HepG2 (cell line): ENCODE results near the gene MYOM1. TPM values are rescaled to one million over a fixed set of nuclear protein-coding genes. Genes with fewer than 3 reads are reported as not detected.

Source experiments
- ATF4 ChIP-seq, 2 experiments: fragments of 450-650 bp in 1 of 2; sonication (generic) in 1 of 2; formaldehyde crosslinking; IDR thresholded peaks; 2 replicates each; pipeline versions ENCODE4 v1.5.0 to v1.8.0; 2020 to 2022; ENCODE audit warnings: mild to moderate bottlenecking in 1 of 2, missing genetic modification reagents in 1 of 2
- DRAP1 ChIP-seq: IDR thresholded peaks from 2 replicates; pipeline ENCODE4 v1.6.1; 2016; ENCODE audit warnings: missing genetic modification reagents, missing compliant biosample characterization
- XRCC5 ChIP-seq: fragments of 200-400 bp; formaldehyde crosslinking; optimal IDR thresholded peaks from 2 replicates; pipeline ENCODE3; 2017; ENCODE audit warnings: mild to moderate bottlenecking, low read length
- polyA plus RNA-seq, 8 experiments: library from polyadenylated mRNA; depleted of rRNA in 3 of 8; stranded (reverse) in 7 of 8; unstranded in 1 of 8; fragments of >200 nt; fragmentation: Illumina TruSeq in 4 of 8; extraction: Trizol in 4 of 8; gene quantifications; 2 replicates each; pipeline versions ENCODE4 v1.2.1 to v1.2.3, GENCODE V29; 2011 to 2016; ENCODE audit warnings: low read depth in 4 of 8, missing spikeins in 1 of 8, mixed read lengths in 1 of 8; ENCODE audit not compliant: insufficient read depth in 1 of 8
- total RNA-seq, 5 experiments: library from RNA; depleted of rRNA; stranded (reverse); fragments of >200 nt; fragmentation: Illumina TruSeq; extraction: Trizol; gene quantifications; 2 replicates each; pipeline ENCODE4 v1.2.3, GENCODE V29; 2016; ENCODE audit warnings: low read depth in 1 of 5
- TF ChIP-seq, protein P1 (sequence below): sonication (generic); formaldehyde crosslinking; IDR thresholded peaks from 2 replicates; pipeline ENCODE4 v1.5.1; 2020; ENCODE audit warnings: mild to moderate bottlenecking, missing genetic modification reagents, moderate library complexity

The MYOM1 gene
- total and polyA plus RNA-seq, 2 of the 13 experiments (the other 11 are each of a cell fraction or from before 2014, with no cell fraction given): 0.46 to 0.98 TPM

GRCh38 chr18:3119401-3120341 is 100.1 kb downstream of the MYOM1 start (continued):
- TF ChIP-seq, protein P1, sequence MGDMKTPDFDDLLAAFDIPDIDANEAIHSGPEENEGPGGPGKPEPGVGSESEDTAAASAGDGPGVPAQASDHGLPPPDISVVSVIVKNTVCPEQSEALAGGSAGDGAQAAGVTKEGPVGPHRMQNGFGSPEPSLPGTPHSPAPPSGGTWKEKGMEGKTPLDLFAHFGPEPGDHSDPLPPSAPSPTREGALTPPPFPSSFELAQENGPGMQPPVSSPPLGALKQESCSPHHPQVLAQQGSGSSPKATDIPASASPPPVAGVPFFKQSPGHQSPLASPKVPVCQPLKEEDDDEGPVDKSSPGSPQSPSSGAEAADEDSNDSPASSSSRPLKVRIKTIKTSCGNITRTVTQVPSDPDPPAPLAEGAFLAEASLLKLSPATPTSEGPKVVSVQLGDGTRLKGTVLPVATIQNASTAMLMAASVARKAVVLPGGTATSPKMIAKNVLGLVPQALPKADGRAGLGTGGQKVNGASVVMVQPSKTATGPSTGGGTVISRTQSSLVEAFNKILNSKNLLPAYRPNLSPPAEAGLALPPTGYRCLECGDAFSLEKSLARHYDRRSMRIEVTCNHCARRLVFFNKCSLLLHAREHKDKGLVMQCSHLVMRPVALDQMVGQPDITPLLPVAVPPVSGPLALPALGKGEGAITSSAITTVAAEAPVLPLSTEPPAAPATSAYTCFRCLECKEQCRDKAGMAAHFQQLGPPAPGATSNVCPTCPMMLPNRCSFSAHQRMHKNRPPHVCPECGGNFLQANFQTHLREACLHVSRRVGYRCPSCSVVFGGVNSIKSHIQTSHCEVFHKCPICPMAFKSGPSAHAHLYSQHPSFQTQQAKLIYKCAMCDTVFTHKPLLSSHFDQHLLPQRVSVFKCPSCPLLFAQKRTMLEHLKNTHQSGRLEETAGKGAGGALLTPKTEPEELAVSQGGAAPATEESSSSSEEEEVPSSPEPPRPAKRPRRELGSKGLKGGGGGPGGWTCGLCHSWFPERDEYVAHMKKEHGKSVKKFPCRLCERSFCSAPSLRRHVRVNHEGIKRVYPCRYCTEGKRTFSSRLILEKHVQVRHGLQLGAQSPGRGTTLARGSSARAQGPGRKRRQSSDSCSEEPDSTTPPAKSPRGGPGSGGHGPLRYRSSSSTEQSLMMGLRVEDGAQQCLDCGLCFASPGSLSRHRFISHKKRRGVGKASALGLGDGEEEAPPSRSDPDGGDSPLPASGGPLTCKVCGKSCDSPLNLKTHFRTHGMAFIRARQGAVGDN (CRISPR knock-in tag): peak; percentile 18; the same call in 1 of the 2 replicates
- TF ChIP-seq ATF4 (CRISPR knock-in tag; IDR thresholded peaks at IDR 0.05) (peak in 1 of 2 experiments; percentile 47; a peak in 1 of 4 replicates), XRCC5 (no peak), DRAP1 (CRISPR knock-in tag) (no peak)
